GM23338 (cell line): ENCODE results near the gene KIAA1755. TPM values are rescaled to one million over a fixed set of nuclear protein-coding genes. Genes with fewer than 3 reads are reported as not detected.

Experiments used
- ATAC-seq: fragments of 200-7000 bp; cut with Tn5 transposase; 3 replicates; pipeline ENCODE4 v1.9.1; 2020
- DNase-seq: peaks from one replicate; pipeline ENCODE4 v3.0.0-alpha.2; 2015; ENCODE audit warnings: low spot score
- H2AFZ ChIP-seq: fragments of 200-600 bp; sonication (generic); 2 replicates; pipeline ENCODE4 v1.8.0; 2016; ENCODE audit warnings: antibody characterized with exemption, mild to moderate bottlenecking, moderate library complexity
- H3F3A ChIP-seq: fragments of 200-600 bp; sonication (generic); replicated peaks from 2 replicates; pipeline ENCODE4 v1.8.0; 2017; ENCODE audit warnings: antibody characterized with exemption, mixed run types, low read depth
- H3K27ac ChIP-seq: fragments of 200-600 bp; sonication (generic); 2 replicates; pipeline ENCODE4 v1.6.1; 2016; ENCODE audit warnings: low read depth
- H3K27me3 ChIP-seq: fragments of 200-600 bp; sonication (generic); 2 replicates; pipeline ENCODE4 v1.8.0; 2016; ENCODE audit warnings: mild to moderate bottlenecking, mixed run types, moderate library complexity; ENCODE audit not compliant: insufficient read depth
- H3K36me3 ChIP-seq: fragments of 200-600 bp; sonication (generic); 2 replicates; pipeline ENCODE4 v1.8.0; 2016; ENCODE audit warnings: mild to moderate bottlenecking; ENCODE audit not compliant: insufficient read depth
- H3K4me1 ChIP-seq: fragments of 200-600 bp; sonication (generic); 2 replicates; pipeline ENCODE4 v1.8.0; 2016; ENCODE audit warnings: mild to moderate bottlenecking, moderate library complexity; ENCODE audit not compliant: insufficient read depth
- H3K4me2 ChIP-seq: fragments of 200-600 bp; sonication (generic); 2 replicates; pipeline ENCODE4 v1.7.1; 2017; ENCODE audit warnings: mixed run types
- H3K4me3 ChIP-seq: fragments of 200-600 bp; sonication (generic); 2 replicates; pipeline ENCODE4 v1.6.1; 2016; ENCODE audit warnings: mixed run types
- H3K79me2 ChIP-seq: fragments of 200-600 bp; sonication (generic); replicated peaks from 2 replicates; pipeline ENCODE4 v1.8.0; 2017; ENCODE audit warnings: mild to moderate bottlenecking; ENCODE audit not compliant: insufficient read depth
- H3K9me2 ChIP-seq: fragments of 200-600 bp; sonication (generic); 2 replicates; pipeline ENCODE4 v1.8.0; 2017; ENCODE audit not compliant: insufficient read depth
- H4K20me1 ChIP-seq: fragments of 200-600 bp; sonication (generic); replicated peaks from 2 replicates; pipeline ENCODE4 v1.8.0; 2017; ENCODE audit warnings: mild to moderate bottlenecking; ENCODE audit not compliant: insufficient read depth
- H3K27ac Mint-ChIP-seq: 2 replicates; pipeline ENCODE4 v1.8.0; 2020; ENCODE audit warnings: inconsistent platforms, mild to moderate bottlenecking, moderate library complexity, mixed read lengths
- H3K27me3 Mint-ChIP-seq: 3 replicates; pipeline ENCODE4 v1.8.0; 2022; ENCODE audit warnings: low read depth, mild to moderate bottlenecking, moderate library complexity, mixed read lengths, inconsistent platforms; ENCODE audit not compliant: insufficient read depth, poor library complexity
- H3K36me3 Mint-ChIP-seq: 3 replicates; pipeline ENCODE4 v1.8.0; 2021; ENCODE audit warnings: low read depth, mild to moderate bottlenecking, inconsistent platforms, moderate library complexity, mixed read lengths
- H3K4me1 Mint-ChIP-seq: 3 replicates; pipeline ENCODE4 v1.8.0; 2020; ENCODE audit warnings: mild to moderate bottlenecking, inconsistent platforms, mixed read lengths
- H3K4me3 Mint-ChIP-seq: 3 replicates; pipeline ENCODE4 v1.8.0; 2021; ENCODE audit warnings: moderate library complexity, mild to moderate bottlenecking, inconsistent platforms, mixed read lengths
- H3K9me3 Mint-ChIP-seq: 3 replicates; pipeline ENCODE4 v1.8.0; 2020; ENCODE audit warnings: moderate library complexity, mild to moderate bottlenecking, inconsistent platforms, mixed read lengths
- CREB1 ChIP-seq: fragments of 250-450 bp; sonication (Bioruptor Pico); IDR thresholded peaks from 2 replicates; pipeline ENCODE4 v1.5.0; 2020; ENCODE audit warnings: low read depth, mild to moderate bottlenecking, moderate library complexity
- EZH2 ChIP-seq: fragments of 200-600 bp; sonication (generic); IDR thresholded peaks from one replicate; pipeline ENCODE4 v1.8.0; 2017; ENCODE audit warnings: antibody characterized with exemption, mild to moderate bottlenecking, low read depth; ENCODE audit not compliant: unreplicated experiment
- EZH2phosphoT487 ChIP-seq: fragments of 200-600 bp; sonication (generic); IDR thresholded peaks from one replicate; pipeline ENCODE4 v1.8.1; 2018; ENCODE audit warnings: antibody characterized with exemption; ENCODE audit not compliant: unreplicated experiment
- JUNB ChIP-seq: IDR thresholded peaks from one replicate; pipeline ENCODE4 v1.6.1; 2016; ENCODE audit warnings: antibody characterized with exemption; ENCODE audit not compliant: unreplicated experiment
- NANOG ChIP-seq: IDR thresholded peaks from 2 replicates; pipeline ENCODE4 v1.6.1; 2016; ENCODE audit warnings: antibody characterized with exemption, borderline replicate concordance
- POLR2AphosphoS5 ChIP-seq: IDR thresholded peaks from 2 replicates; pipeline ENCODE4 v1.6.1; 2016; ENCODE audit warnings: antibody characterized with exemption, low read depth
- ZNF114 ChIP-seq: fragments of 250-450 bp; sonication (Bioruptor Pico); IDR thresholded peaks from 2 replicates; pipeline ENCODE4 v1.5.0; 2020; ENCODE audit warnings: mild to moderate bottlenecking, moderate library complexity
- ZNF331 ChIP-seq: fragments of 250-450 bp; sonication (Bioruptor Pico); IDR thresholded peaks from 2 replicates; pipeline ENCODE4 v1.5.0; 2020; ENCODE audit warnings: low read depth, mild to moderate bottlenecking, moderate library complexity
- polyA plus RNA-seq: library from polyadenylated mRNA; unstranded; fragments of >200 nt; fragmentation: Nextera tagmentation; extraction: Ambion mirVana; gene quantifications from 2 replicates; pipeline ENCODE4 v1.2.1, GENCODE V29; 2016
- total RNA-seq: library from RNA; depleted of rRNA; stranded (reverse); fragments of >200 nt; shearing (Covaris generic); gene quantifications from 2 replicates; pipeline ENCODE4 v1.2.3, GENCODE V29; 2014
- TF ChIP-seq, protein P1 (sequence below): IDR thresholded peaks from one replicate; pipeline ENCODE4 v1.6.1; 2018; ENCODE audit warnings: antibody characterized with exemption; ENCODE audit not compliant: unreplicated experiment
- TF ChIP-seq, protein P2 (sequence below): IDR thresholded peaks from 2 replicates; pipeline ENCODE4 v1.6.1; 2016; ENCODE audit warnings: antibody characterized with exemption
- TF ChIP-seq, protein P3 (sequence below), 2 experiments: fragments of 200-600 bp in 1 of 2; sonication (generic) in 1 of 2; conservative IDR thresholded peaks; 2 replicates each; pipeline versions ENCODE4 v1.5.1 to v1.6.1; 2016 to 2017; ENCODE audit warnings: antibody characterized with exemption in 2 of 2, low read depth in 2 of 2, mild to moderate bottlenecking in 2 of 2, moderate library complexity in 1 of 2

Gene KIAA1755
- total and polyA plus RNA-seq, 2 experiments from 2014 or later = 0.28 TPM; not detected in 1

DNA sequence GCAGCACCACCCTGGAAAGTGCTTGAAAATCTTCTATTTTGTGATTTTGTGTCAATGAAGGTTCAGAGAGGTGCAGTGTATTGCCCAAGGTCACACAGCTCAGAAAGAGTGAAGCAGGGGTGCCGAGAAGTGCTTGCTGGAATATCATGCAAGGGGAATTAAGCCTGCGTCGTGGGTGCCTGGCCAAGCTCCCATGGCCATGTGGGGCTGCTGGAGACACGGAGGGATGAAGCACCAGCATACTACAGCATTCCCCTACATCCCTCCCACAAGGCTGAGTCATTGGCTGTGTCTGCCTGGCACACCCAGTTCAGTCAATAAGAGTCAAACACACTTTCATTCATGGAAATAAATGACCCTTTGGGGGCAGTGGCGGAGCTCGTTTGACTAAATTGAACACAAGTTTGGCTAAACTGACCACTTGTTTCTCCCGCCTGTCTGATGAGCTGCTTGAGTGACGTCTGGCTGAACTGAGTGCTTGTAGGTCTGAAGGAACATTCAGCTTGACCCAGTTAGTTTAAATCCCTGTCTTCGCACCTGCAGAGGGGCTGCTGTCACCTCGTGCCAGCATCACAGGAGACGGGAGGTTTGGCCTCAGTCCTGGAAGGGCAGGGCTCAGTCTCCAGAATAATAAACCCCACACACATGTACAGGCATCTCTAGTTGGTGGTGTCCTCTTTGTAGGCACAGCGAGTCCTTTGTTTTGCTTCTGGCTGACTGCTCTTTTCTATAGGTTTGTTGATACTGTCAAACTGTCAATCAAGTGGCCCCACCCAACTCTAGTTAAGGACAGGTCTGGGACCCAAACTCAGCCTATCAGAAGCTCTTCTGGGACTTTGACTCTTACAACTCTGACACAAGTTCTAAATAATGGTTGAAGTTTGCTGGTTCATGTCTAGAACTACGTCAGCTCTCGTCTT, 87.0 kb downstream of the KIAA1755 start (continued):
- no peak for TF ChIP-seq POLR2AphosphoS5
- TF ChIP-seq, protein P1, sequence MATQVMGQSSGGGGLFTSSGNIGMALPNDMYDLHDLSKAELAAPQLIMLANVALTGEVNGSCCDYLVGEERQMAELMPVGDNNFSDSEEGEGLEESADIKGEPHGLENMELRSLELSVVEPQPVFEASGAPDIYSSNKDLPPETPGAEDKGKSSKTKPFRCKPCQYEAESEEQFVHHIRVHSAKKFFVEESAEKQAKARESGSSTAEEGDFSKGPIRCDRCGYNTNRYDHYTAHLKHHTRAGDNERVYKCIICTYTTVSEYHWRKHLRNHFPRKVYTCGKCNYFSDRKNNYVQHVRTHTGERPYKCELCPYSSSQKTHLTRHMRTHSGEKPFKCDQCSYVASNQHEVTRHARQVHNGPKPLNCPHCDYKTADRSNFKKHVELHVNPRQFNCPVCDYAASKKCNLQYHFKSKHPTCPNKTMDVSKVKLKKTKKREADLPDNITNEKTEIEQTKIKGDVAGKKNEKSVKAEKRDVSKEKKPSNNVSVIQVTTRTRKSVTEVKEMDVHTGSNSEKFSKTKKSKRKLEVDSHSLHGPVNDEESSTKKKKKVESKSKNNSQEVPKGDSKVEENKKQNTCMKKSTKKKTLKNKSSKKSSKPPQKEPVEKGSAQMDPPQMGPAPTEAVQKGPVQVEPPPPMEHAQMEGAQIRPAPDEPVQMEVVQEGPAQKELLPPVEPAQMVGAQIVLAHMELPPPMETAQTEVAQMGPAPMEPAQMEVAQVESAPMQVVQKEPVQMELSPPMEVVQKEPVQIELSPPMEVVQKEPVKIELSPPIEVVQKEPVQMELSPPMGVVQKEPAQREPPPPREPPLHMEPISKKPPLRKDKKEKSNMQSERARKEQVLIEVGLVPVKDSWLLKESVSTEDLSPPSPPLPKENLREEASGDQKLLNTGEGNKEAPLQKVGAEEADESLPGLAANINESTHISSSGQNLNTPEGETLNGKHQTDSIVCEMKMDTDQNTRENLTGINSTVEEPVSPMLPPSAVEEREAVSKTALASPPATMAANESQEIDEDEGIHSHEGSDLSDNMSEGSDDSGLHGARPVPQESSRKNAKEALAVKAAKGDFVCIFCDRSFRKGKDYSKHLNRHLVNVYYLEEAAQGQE = no peak
- TF ChIP-seq, protein P2, sequence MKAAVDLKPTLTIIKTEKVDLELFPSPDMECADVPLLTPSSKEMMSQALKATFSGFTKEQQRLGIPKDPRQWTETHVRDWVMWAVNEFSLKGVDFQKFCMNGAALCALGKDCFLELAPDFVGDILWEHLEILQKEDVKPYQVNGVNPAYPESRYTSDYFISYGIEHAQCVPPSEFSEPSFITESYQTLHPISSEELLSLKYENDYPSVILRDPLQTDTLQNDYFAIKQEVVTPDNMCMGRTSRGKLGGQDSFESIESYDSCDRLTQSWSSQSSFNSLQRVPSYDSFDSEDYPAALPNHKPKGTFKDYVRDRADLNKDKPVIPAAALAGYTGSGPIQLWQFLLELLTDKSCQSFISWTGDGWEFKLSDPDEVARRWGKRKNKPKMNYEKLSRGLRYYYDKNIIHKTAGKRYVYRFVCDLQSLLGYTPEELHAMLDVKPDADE = no peak
- no peak for TF ChIP-seq CREB1 (CRISPR knock-in tag)
- no peak for TF ChIP-seq ZNF114 (CRISPR knock-in tag)
- TF ChIP-seq JUNB = no peak

DNA sequence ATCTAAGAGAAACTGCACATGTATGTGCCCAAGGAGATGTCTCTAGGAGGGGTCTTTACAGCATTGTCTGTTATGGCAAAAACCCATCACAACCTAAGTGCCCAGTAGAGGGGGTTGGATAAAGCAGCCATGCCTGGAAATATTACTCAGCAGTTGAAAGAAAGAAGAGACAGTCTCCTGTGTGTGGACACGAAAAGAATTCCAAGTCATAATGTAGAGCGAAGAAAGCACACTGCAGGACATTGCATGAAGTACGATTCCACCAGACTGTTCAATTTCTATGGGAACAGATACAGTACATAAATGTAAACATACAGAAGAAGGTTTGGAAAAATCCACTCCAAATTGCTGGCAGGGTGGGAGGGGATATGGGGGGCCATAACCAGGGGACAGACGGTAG, 88.1 kb downstream of the KIAA1755 start:
- Histone ChIP-seq H3K79me2 (no peaks in the 10 kb centered on the region), H3K9me2 (no peaks in the 10 kb centered on the region), H3K4me2 (no peak overlapping the region), H3K4me1 (peaks cover 8% of the 10 kb centered on the region), H3K27ac (no peak overlapping the region), H3K27me3 (no peaks in the 10 kb centered on the region), H3K4me3 (no peak overlapping the region), H3K36me3 (no peaks in the 10 kb centered on the region), H4K20me1 (no peaks in the 10 kb centered on the region), H2AFZ (no peak overlapping the region), H3F3A (no peaks in the 10 kb centered on the region)
- no peaks in the 10 kb centered on the region for H3K27me3 Mint-ChIP-seq
- DNase-seq (no peak), ATAC-seq (no peak)
- H3K4me3 Mint-ChIP-seq = no peak overlapping the region
- peaks cover 5% of the 10 kb centered on the region; the same call in 2 of the 3 replicates for H3K4me1 Mint-ChIP-seq
- H3K36me3 Mint-ChIP-seq = no peaks in the 10 kb centered on the region
- H3K9me3 Mint-ChIP-seq = no peaks in the 10 kb centered on the region
- no peak overlapping the region for H3K27ac Mint-ChIP-seq
- TF ChIP-seq, protein P1 = no peak
- TF ChIP-seq, protein P2 = no peak
- TF ChIP-seq EZH2phosphoT487 (no peak), CREB1 (CRISPR knock-in tag) (no peak), EZH2 (no peak), ZNF331 (CRISPR knock-in tag) (no peak), POLR2AphosphoS5 (no peak), ZNF114 (CRISPR knock-in tag) (no peak), NANOG (no peak)
- TF ChIP-seq, protein P3, sequence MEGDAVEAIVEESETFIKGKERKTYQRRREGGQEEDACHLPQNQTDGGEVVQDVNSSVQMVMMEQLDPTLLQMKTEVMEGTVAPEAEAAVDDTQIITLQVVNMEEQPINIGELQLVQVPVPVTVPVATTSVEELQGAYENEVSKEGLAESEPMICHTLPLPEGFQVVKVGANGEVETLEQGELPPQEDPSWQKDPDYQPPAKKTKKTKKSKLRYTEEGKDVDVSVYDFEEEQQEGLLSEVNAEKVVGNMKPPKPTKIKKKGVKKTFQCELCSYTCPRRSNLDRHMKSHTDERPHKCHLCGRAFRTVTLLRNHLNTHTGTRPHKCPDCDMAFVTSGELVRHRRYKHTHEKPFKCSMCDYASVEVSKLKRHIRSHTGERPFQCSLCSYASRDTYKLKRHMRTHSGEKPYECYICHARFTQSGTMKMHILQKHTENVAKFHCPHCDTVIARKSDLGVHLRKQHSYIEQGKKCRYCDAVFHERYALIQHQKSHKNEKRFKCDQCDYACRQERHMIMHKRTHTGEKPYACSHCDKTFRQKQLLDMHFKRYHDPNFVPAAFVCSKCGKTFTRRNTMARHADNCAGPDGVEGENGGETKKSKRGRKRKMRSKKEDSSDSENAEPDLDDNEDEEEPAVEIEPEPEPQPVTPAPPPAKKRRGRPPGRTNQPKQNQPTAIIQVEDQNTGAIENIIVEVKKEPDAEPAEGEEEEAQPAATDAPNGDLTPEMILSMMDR (conservative IDR thresholded peaks at IDR 0.05; ENCODE audit: low read depth in 2 of 2) = no peak
